ENCODE data around the gene BCAS3.
"Not testable (repeated sequence)": the region's sequence is repeated elsewhere in the genome, so short reads cannot be mapped to it uniquely, and the experiment has no call there.

Gene BCAS3

DNA sequence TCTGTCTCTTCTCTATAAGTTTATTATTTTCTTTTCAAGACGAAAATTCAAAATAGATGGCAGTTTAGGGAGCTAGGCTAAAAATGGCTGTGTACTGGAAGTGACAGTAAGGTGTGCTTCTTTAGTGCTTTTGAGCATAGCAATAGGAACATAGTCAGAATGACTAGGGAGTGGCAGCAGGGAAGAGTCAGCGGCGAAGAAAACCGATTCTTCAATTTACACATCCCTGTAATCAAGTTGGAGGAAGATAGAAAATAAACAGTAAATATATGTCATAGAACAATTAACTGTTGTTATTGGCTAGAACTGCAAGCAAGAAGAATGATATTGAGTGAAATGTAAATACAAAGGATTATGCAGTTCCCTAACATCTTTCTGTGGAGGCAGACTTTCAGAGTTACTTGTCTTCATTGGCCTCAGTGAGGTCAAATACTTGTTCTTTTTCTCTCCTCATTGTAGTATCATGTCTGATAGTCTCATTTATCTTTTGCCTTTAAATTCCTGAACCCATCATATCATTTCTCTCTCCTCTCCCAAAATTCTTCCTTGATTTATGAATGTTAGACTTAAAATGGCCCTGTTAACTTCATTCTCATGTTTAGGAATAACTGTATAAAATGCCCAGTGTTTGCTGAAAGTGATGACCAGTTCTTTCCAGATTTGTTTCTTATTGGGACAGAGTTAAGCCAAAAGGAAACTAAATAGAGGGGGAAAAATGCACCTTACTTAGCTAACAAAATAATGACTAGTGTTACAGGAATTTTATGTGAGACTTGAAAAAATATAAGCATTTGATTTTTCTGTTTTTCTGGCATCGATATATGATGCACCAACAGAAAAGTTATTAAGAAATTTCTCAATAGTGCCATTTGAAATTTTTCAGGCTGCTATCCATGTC is 211.4 kb downstream of the BCAS3 start:
- DNase-seq: peak; percentile 11

DNA sequence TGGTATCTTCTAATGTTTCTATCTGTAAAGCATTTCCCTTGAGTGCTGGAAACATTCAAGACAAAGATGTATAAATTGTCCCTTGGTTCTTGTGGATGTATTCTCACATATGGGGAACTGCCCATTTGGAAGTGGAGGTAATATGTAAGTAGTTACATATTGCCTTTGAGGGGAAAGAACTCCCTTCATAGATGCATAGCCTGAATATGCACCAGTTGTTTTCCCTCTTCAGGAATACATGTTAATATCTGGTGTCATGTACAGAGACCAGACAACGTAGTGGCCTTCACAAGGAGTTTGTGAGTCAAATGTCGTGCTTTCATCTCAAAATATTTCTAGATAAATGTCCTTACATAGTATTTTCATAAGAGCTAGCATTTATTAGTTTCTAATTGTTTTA is 213.5 kb downstream of the BCAS3 start:
- DNase-seq: no peak

DNA sequence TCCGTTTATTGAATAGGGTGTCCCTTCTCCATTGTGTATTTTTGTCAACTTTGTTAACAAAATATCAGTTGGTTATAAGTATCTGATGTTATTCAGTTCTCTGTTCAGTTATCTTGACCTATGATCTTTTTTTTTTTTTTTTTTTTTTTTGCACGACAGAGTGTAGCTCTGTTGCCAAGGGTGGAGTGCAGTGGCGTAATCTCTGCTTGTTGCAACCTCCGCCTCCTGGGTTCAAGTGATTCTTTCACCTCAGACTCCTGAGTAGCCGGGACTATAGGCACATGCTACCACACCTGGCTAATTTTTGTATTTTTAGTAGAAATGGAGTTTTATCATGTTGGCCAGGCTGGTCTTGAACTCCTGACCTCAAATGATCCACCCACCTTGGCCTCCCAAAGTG is 215.8 kb downstream of the BCAS3 start:
- DNase-seq: no peak

DNA sequence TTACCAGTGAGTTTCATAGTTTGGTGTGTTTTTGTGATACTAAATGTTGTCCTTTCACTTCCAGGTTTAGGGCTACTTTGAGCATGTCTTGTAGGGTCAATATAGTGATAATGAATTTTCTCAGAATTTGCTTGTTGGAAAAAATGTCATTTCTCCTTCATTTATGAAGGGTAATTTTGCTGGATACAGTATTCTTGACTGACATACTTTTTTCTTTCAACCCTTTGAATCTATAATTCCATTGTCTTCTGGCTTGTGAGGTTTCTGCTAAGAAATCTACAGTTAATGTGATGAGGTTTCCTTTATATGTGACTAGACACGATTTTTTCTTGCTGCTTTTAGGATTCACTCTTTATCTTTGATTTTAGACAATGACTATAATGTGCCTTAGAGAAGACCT is 219.3 kb downstream of the BCAS3 start:
- DNase-seq: no peak

DNA sequence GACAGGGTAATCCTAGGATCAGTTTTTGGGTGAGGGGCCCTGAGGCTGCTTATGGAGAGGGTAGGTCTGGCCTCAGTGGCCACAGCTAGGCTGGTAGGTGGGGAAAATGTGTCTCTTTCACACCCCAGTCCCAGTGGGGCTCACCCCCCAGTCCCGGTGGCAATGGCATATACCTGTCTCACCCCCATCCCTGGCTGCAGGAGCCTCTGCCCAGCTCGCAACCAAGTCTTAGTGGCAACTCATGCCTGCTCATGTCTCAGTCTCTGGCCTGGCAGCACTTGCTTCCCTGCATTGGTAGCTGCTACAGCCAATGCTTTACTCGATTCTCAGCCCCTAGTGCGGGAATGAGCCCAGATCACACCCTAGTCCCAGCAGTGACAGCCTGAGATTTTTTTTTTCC is 221.5 kb downstream of the BCAS3 start:
- no peak for DNase-seq

- DNase-seq: no peak
Measured at GRCh38 chr17:60900688-60901087, 223.0 kb downstream of the BCAS3 start.

DNA sequence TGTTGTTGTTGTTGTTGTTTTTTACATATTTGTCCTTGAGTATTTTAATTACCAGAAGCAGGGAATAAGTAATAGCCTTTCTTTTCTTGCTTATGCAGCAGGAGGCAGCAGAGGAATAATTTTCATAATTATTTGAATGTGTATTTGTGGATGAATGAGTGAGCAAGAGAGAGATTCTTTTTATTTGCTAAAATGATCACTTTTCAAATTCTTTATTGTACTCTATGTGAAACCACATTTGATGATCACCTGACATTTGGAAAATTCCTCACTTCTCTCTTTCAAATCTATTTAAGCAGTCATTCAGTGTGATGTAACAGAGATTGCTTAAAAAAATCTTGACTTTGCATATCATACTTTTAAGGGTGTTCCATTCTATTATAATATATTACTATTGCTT is 223.6 kb downstream of the BCAS3 start:
- peak; percentile 21 for DNase-seq

DNA sequence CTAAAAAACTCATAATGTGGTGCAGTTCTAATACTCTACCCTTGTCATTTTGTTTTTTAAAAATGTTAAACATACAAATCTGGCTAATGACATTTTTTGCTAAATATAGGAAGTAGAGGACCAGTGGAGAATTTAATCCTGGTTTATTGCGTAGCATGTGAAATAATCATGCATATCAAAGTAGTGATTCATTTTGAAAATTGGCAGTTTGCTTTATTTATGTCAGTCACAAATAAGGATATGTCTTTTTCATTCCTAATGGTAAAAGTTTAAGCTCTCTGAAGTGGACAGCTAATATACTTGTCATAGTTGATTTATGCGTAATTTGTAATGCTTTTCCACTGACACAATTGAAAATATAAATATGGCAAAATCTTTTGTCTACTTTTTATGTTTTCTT is 224.2 kb downstream of the BCAS3 start:
- DNase-seq: peak; percentile 82

DNA sequence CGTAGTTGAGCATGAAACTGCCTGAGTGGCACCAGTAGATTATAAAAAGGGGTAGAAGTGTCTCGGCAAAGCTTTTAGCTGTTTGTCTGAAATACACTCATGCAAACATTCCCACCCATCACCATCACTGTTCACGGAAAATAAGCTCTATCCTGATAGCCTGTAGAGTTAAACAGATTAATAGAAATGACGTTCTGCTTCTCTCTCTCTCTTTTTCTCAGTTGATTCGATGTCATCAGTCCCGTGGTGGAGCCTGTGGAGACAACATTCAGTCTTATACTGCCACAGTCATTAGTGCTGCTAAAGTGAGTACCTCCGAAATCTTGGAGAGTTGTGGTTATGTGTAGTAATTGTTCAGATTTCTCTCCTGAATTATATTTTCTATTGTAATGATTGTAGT is 224.7 kb downstream of the BCAS3 start:
- peak; percentile 31 for DNase-seq

- no peak for DNase-seq
Measured at GRCh38 chr17:60904582-60904981, 226.9 kb downstream of the BCAS3 start.

GRCh38 chr17:60905709-60906108 is 228.1 kb downstream of the BCAS3 start:
- no peak for DNase-seq

GRCh38 chr17:60908324-60908723 is 230.7 kb downstream of the BCAS3 start:
- DNase-seq: no peak

GRCh38 chr17:60909405-60909804 is 231.8 kb downstream of the BCAS3 start:
- DNase-seq: no peak

DNA sequence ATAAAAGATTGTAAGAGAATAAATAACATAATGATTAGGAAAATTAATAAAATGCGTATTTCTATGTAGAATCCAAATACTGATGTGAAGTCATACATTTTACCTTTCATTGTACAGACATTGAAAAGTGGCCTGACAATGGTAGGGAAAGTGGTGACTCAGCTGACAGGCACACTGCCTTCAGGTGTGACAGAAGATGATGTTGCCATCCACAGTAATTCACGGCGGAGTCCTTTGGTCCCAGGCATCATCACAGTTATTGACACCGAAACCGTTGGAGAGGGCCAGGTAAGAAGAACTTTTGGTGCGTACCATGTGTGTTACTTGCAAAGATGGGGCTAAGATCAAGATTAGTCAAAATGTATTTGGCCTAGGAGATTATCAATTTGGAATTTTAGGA is 232.8 kb downstream of the BCAS3 start:
- no peak for DNase-seq

DNA sequence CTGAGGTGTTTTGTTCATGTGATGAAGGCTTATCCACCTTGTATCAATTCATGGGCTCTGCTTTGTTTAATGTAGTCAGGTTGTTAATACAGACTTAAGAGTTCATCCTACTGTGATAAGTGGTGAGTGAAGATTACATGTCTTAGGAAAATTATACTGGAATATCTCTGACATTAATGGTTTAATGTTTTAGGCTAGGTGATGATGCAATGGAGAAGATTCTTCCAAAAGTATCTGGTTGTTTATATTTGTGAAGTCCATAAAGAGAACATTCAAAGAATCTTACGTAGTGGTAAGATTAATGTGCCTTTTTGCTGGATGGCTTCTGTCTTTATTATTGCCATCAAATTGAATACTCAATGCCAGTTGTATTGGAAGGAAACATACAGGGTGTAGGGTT is 236.4 kb downstream of the BCAS3 start:
- DNase-seq: no peak

DNA sequence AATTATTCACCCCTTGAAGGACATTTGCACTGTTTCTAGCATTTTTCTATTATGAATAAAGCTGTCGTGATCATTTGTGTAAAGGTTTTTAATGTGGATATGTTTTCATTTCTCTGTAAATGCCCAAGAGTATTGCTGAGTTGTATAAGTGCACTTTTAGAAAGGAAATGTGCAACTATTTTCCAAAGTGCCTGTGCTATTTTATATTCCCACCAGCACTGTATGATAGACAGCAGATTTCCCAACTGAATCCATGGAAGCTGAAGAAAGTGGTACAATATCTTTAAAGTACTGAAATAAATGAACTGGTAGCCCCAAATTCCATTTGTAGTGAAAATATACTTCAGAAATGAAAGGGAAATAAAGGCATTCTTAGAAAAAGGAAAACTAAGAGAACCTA is 238.4 kb downstream of the BCAS3 start:
- DNase-seq: no peak

DNA sequence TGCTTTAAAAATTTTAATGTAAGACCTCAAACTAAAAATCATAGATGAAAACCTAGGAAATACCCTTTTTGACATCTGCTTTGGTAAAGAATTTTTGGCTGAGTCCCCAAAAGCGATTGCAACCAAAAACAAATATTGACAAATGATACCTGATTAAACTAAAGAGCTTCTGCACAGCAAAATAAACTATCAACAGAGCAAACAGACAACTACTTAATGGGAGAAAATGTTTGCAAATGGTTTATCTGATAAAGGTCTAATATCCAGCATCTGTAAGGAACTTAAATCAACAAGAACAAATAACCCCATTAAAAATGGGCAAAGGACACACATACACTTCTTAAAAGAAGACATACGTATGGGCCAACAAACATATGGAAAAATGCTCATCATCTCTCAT is 242.5 kb downstream of the BCAS3 start:
- no peak for DNase-seq

GRCh38 chr17:60923000-60923399 is 245.3 kb downstream of the BCAS3 start:
- DNase-seq: no peak

DNA sequence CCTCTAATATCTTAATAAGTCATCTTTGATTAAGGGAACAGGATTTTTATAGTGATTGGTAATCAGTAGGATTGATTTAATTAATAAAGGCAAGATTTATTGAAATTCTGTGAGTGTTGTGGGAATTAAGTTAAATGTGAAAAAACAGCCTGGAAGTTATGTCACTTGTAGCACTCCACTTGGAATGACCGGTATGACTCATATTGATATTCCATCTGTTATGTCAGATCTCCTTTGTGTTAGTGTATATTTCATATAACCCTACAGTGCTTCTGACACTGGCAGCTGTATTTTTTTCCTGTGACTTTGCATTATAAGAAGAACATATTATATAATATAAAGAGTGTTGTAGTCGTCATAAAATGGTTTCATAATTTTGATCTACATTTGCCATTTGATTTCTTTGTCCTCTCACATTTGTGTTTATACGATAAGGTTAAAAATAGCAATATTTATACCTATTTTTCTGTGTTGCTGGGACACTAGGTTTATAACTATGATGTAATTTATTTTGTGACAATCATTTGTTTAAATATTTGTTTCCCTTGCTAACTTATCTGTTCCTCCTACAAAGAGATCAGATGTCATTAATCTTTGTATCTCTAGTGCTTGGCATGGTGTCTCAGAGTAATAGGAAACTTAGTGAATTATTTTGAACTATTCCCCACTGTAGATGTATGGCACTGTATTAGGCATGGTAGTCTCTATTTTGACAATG is 249.0 kb downstream of the BCAS3 start:
- DNase-seq: peak; percentile 17

DNA sequence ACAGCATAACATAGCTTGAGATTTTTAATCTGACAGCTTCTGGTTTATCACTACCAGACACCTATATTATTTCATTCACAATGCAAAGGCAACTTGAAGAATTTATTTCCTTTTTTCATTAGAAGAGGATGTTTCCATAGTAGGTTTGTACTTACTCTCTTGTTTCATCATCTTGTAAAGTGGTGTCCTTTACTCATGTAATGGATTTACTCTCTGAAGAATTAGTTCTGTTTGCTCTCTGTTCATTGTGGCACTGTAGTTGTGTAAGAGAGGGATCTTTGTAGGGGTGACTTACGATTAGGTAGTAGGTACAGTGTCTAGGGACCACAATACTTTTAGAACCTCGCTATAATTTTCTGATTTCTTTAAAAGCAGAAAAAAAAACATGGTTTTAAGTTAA is 256.1 kb downstream of the BCAS3 start:
- DNase-seq: no peak

- DNase-seq: no peak
Measured at GRCh38 chr17:60934723-60935122, 257.1 kb downstream of the BCAS3 start.

DNA sequence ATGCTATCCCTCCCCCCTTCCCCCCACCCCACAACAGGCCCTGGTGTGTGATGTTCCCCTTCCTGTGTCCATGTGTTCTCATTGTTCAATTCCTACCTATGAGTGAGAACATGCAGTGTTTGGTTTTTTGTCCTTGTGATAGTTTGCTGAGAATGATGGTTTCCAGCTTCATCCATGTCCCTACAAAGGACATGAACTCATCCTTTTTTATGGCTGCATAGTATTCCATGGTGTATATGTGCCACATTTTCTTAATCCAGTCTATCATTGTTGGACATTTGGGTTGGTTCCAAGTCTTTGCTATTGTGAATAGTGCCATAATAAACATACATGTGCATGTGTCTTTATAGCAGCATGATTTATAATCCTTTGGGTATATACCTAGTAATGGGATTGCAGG is 258.3 kb downstream of the BCAS3 start:
- DNase-seq: not testable (repeated sequence)

- no peak for DNase-seq
Measured at GRCh38 chr17:60939318-60939717, 261.7 kb downstream of the BCAS3 start.

GRCh38 chr17:60941028-60941427 is 263.4 kb downstream of the BCAS3 start:
- DNase-seq: peak; percentile 92

All from fibroblast of skin of right biceps (primary cell).